Measurements from ENCODE around the gene PRSS23. TPM values are rescaled to one million over a fixed set of nuclear protein-coding genes. Genes with fewer than 3 reads are reported as not detected.

PRSS23 gene
- total RNA-seq, 1 experiment from 2014 or later, result 3.8 TPM

DNA sequence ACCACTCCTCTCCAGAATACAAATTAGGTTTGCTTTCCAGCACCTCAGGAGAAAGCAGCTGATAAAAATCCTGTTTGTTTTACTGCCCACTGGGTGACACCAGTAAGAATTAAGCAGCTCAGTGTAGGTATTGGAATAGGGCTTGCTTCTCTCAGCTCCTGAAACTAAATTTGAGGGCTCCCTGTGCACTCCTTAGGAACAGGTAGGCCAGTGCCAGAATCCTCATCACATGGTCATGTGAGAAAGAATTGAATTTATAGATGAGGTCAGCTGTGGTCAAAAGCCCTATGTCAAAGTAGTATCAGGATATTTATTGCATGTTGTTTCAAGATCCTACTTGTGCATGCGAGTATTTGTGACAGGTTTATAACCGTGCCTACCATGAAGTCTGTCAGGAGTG lies 1.0 kb downstream of the PRSS23 start:
- Histone ChIP-seq H3K4me3 (replicated peaks in 1 of 2; ENCODE audit: low read depth in 1 of 2, low read length in 2 of 2) (no peak overlapping the region; a peak in 1 of 4 replicates), H3K9me3 (ENCODE audit: control insufficient read depth in 1 of 2, insufficient read depth in 1 of 2, low read depth in 1 of 2, low read length in 2 of 2) (no peaks in the 10 kb centered on the region), H3K27me3 (ENCODE audit: insufficient read depth, low read length) (peaks cover 7% of the 10 kb centered on the region), H2AFZ (ENCODE audit: low read depth, low read length, poor library complexity, severe bottlenecking) (no peak overlapping the region), H3K9me2 (ENCODE audit: insufficient read depth) (no peaks in the 10 kb centered on the region), H3K4me1 (ENCODE audit: control insufficient read depth in 1 of 2, insufficient read depth in 2 of 2, low read length in 2 of 2) (peaks cover 3 to 37% of the 10 kb centered on the region in 2 experiments), H3K4me2 (ENCODE audit: low read length) (peak overlapping the region; percentile 88; the same call in 1 of the 2 replicates), H3K27ac (ENCODE audit: low read depth, low read length) (no peak overlapping the region), H3K36me3 (ENCODE audit: control insufficient read depth in 1 of 2, insufficient read depth in 2 of 2, low read length in 2 of 2) (no peaks in the 10 kb centered on the region), H3K79me2 (ENCODE audit: insufficient read depth, low read length) (no peaks in the 10 kb centered on the region), H4K20me1 (ENCODE audit: insufficient read depth) (no peaks in the 10 kb centered on the region), H3K9ac (ENCODE audit: low read length) (no peak overlapping the region)
- TF ChIP-seq CEBPB (IDR thresholded peaks at IDR 0.05; ENCODE audit: low read depth) (no peak), POLR2A (IDR thresholded peaks at IDR 0.05; ENCODE audit: borderline replicate concordance, extremely low read depth, insufficient read depth, insufficient read length) (no peak), SRF (IDR thresholded peaks at IDR 0.05; ENCODE audit: low read depth) (no peak), FOSL1 (IDR thresholded peaks at IDR 0.05; ENCODE audit: low read depth) (no peak), SIN3A (IDR thresholded peaks at IDR 0.05; ENCODE audit: low read depth) (no peak), SP1 (IDR thresholded peaks at IDR 0.05; ENCODE audit: low read depth) (no peak), EZH2phosphoT487 (IDR thresholded peaks at IDR 0.05; ENCODE audit: borderline replicate concordance) (no peak), ZNF274 (IDR thresholded peaks at IDR 0.05; ENCODE audit: low read depth, low read length) (no peak), EZH2 (IDR thresholded peaks at IDR 0.05) (no peak)
- TF ChIP-seq, protein P1, sequence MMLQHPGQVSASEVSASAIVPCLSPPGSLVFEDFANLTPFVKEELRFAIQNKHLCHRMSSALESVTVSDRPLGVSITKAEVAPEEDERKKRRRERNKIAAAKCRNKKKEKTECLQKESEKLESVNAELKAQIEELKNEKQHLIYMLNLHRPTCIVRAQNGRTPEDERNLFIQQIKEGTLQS (IDR thresholded peaks at IDR 0.05), result no peak
- intact Hi-C loops (cut with micrococcal nuclease), result loop anchor here (5.0 kb wide), 3 partner anchors 59 to 194 kb away; no protein-coding TSS in a partner anchor
- no peak for DNase-seq (ENCODE audit: low read depth, low spot score)
- POLR2A ChIA-PET, result no interaction called here
- no TSS peak for BruUV-seq (replicated peaks)
- RAD21 ChIA-PET (ENCODE audit: low non-redundant PET in 1 of 2, low total read pairs in 2 of 2, uncharacterized antibody in 2 of 2, unreplicated experiment in 2 of 2), result no interaction called here
- no peak for ATAC-seq
- CTCF ChIA-PET, result no interaction called here

DNA sequence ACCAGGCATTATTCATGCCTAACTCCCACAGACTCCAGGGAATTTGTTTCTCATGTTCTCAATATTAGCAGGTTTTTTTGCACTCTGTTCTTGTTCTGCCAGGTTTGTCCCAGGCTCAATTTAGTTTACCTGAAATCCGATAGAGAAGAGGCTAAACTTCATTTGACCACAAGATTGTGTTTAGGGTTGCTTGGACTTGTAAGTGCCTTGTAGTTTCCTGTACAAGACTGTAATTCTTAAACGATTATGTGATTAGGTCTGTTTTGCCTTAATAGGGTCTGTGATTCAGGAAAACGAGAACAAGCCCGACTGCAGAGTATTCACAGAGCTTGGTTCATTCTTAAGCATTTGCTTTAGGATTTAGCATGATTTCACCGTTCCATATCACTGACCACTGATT lies 1.8 kb downstream of the PRSS23 start:
- no peak overlapping the region for H3K27ac ChIP-seq (ENCODE audit: low read depth, low read length)
- POLR2A ChIA-PET, result no interaction called here
- no peak for ATAC-seq
- TF ChIP-seq TCF7L2 (IDR thresholded peaks at IDR 0.05; ENCODE audit: borderline replicate concordance, extremely low read depth, insufficient read depth, insufficient read length), result no peak
- TF ChIP-seq ZFX (IDR thresholded peaks at IDR 0.05), result no peak
- TF ChIP-seq RAD21 (IDR thresholded peaks at IDR 0.05; ENCODE audit: low read depth), result no peak
- no peak for TF ChIP-seq JUND (IDR thresholded peaks at IDR 0.05)
- TF ChIP-seq, protein P1 (IDR thresholded peaks at IDR 0.05), result no peak
- TF ChIP-seq, protein P2, sequence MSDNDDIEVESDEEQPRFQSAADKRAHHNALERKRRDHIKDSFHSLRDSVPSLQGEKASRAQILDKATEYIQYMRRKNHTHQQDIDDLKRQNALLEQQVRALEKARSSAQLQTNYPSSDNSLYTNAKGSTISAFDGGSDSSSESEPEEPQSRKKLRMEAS (IDR thresholded peaks at IDR 0.05), result no peak
- TF ChIP-seq CEBPB (IDR thresholded peaks at IDR 0.05; ENCODE audit: low read depth), result no peak
- TF ChIP-seq, protein P3, sequence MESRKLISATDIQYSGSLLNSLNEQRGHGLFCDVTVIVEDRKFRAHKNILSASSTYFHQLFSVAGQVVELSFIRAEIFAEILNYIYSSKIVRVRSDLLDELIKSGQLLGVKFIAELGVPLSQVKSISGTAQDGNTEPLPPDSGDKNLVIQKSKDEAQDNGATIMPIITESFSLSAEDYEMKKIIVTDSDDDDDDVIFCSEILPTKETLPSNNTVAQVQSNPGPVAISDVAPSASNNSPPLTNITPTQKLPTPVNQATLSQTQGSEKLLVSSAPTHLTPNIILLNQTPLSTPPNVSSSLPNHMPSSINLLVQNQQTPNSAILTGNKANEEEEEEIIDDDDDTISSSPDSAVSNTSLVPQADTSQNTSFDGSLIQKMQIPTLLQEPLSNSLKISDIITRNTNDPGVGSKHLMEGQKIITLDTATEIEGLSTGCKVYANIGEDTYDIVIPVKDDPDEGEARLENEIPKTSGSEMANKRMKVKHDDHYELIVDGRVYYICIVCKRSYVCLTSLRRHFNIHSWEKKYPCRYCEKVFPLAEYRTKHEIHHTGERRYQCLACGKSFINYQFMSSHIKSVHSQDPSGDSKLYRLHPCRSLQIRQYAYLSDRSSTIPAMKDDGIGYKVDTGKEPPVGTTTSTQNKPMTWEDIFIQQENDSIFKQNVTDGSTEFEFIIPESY (IDR thresholded peaks at IDR 0.05; ENCODE audit: extremely low read depth, insufficient replicate concordance, low read length), result no peak
- TF ChIP-seq EGR1 (IDR thresholded peaks at IDR 0.05; ENCODE audit: low read depth), result no peak
- no peak for TF ChIP-seq POLR2A (IDR thresholded peaks at IDR 0.05; ENCODE audit: borderline replicate concordance, extremely low read depth, insufficient read depth, insufficient read length)
- no peak for TF ChIP-seq EZH2phosphoT487 (IDR thresholded peaks at IDR 0.05; ENCODE audit: borderline replicate concordance)
- TF ChIP-seq SIN3A (IDR thresholded peaks at IDR 0.05; ENCODE audit: low read depth), result no peak

More for the DNA sequence above, 1.8 kb downstream of the PRSS23 start:
- no peaks in the 10 kb centered on the region for H4K20me1 ChIP-seq (ENCODE audit: insufficient read depth)
- no peaks in the 10 kb centered on the region for H3K9me3 ChIP-seq (ENCODE audit: control insufficient read depth in 1 of 2, insufficient read depth in 1 of 2, low read depth in 1 of 2, low read length in 2 of 2)
- H3K27me3 ChIP-seq (ENCODE audit: insufficient read depth, low read length), result peaks cover 7% of the 10 kb centered on the region
- ChIA-PET CTCF (interaction anchor here (1.8 kb wide), 1 partner anchor 194 kb away, joined by 7 read pairs; no protein-coding TSS in a partner anchor), RAD21 (ENCODE audit: low non-redundant PET in 1 of 2, low total read pairs in 2 of 2, uncharacterized antibody in 2 of 2, unreplicated experiment in 2 of 2) (interaction anchor here in 1 of 2 experiments (1.1 kb wide), 1 partner anchor 194 kb away, joined by 3 read pairs; no protein-coding TSS in a partner anchor)
- no peak overlapping the region for H3K4me3 ChIP-seq (replicated peaks in 1 of 2; ENCODE audit: low read depth in 1 of 2, low read length in 2 of 2)
- intact Hi-C loops (cut with micrococcal nuclease), result loop anchor here (5.0 kb wide), 3 partner anchors 60 to 195 kb away; no protein-coding TSS in a partner anchor
- peak overlapping the region; percentile 26 for H3K4me2 ChIP-seq (ENCODE audit: low read length)
- peaks cover 3 to 37% of the 10 kb centered on the region in 2 experiments for H3K4me1 ChIP-seq (ENCODE audit: control insufficient read depth in 1 of 2, insufficient read depth in 2 of 2, low read length in 2 of 2)
- H3K9me2 ChIP-seq (ENCODE audit: insufficient read depth), result no peaks in the 10 kb centered on the region
- H3K9ac ChIP-seq (ENCODE audit: low read length), result no peak overlapping the region
- H3K36me3 ChIP-seq (ENCODE audit: control insufficient read depth in 1 of 2, insufficient read depth in 2 of 2, low read length in 2 of 2), result no peaks in the 10 kb centered on the region
- BruUV-seq (replicated peaks), result no TSS peak
- DNase-seq (ENCODE audit: low read depth, low spot score), result no peak
- H2AFZ ChIP-seq (ENCODE audit: low read depth, low read length, poor library complexity, severe bottlenecking), result no peak overlapping the region
- H3K79me2 ChIP-seq (ENCODE audit: insufficient read depth, low read length), result no peaks in the 10 kb centered on the region
